HepG2 (cell line): Measurements from ENCODE around the gene PEX10. TPM values are rescaled to one million over a fixed set of nuclear protein-coding genes. Genes with fewer than 3 reads are reported as not detected.
A peak's percentile ranks its signal among the peaks of the same experiment; 100 is the strongest.

Source experiments
- CREM ChIP-seq, 2 experiments: sonication (generic) in 1 of 2; formaldehyde crosslinking in 1 of 2; IDR thresholded peaks; 2 replicates each; pipeline versions ENCODE4 v1.4.0 to v1.6.1; 2016 to 2020; ENCODE audit warnings: antibody characterized with exemption in 1 of 2, mild to moderate bottlenecking in 1 of 2, missing genetic modification reagents in 1 of 2
- GABPA ChIP-seq, 2 experiments: IDR thresholded peaks; 2 replicates each; pipeline ENCODE4 v1.6.1; 2011 to 2016; ENCODE audit warnings: low read depth in 2 of 2, low read length in 1 of 2, missing biosample characterization in 1 of 2, missing genetic modification characterization in 1 of 2
- KLF6 ChIP-seq: IDR thresholded peaks from 2 replicates; pipeline ENCODE4 v1.8.0; 2016; ENCODE audit warnings: missing biosample characterization, missing genetic modification reagents
- MIER2 ChIP-seq: IDR thresholded peaks from 2 replicates; pipeline ENCODE4 v1.6.1; 2016; ENCODE audit warnings: missing biosample characterization, missing genetic modification reagents
- NFYC ChIP-seq: IDR thresholded peaks from 2 replicates; pipeline ENCODE4 v1.6.1; 2016; ENCODE audit warnings: missing genetic modification reagents, missing compliant biosample characterization
- NONO ChIP-seq, 2 experiments: fragments of 450-650 bp in 1 of 2; sonication (generic) in 1 of 2; formaldehyde crosslinking in 1 of 2; IDR thresholded peaks in 1 of 2; conservative IDR thresholded peaks in 1 of 2; 2 replicates each; pipeline versions ENCODE4 v1.6.1 to v1.8.0; 2017 to 2022; ENCODE audit warnings: mild to moderate bottlenecking in 1 of 2, missing genetic modification reagents in 1 of 2, moderate library complexity in 1 of 2
- SMAD1 ChIP-seq: sonication (generic); formaldehyde crosslinking; IDR thresholded peaks from 2 replicates; pipeline ENCODE4 v1.4.0; 2020; ENCODE audit warnings: missing genetic modification reagents, low read depth, mild to moderate bottlenecking, borderline replicate concordance
- TEAD3 ChIP-seq: optimal IDR thresholded peaks from 2 replicates; pipeline ENCODE3; 2016; ENCODE audit warnings: borderline replicate concordance
- YEATS4 ChIP-seq: sonication (generic); formaldehyde crosslinking; IDR thresholded peaks from 2 replicates; pipeline ENCODE4 v1.4.0; 2020; ENCODE audit warnings: missing genetic modification reagents, borderline replicate concordance
- YY1 ChIP-seq: IDR thresholded peaks from 2 replicates; pipeline ENCODE4 v1.6.1; 2011; ENCODE audit warnings: low read length, low read depth, moderate library complexity, mild to moderate bottlenecking; ENCODE audit not compliant: insufficient read depth, insufficient replicate concordance
- ZBTB1 ChIP-seq: sonication (generic); formaldehyde crosslinking; IDR thresholded peaks from 2 replicates; pipeline ENCODE4 v1.4.0; 2020; ENCODE audit warnings: missing genetic modification reagents, borderline replicate concordance
- ZIK1 ChIP-seq: sonication (generic); formaldehyde crosslinking; IDR thresholded peaks from 2 replicates; pipeline ENCODE4 v1.5.0; 2020; ENCODE audit warnings: mild to moderate bottlenecking, low read depth, missing genetic modification reagents, borderline replicate concordance
- ZNF101 ChIP-seq: sonication (generic); formaldehyde crosslinking; IDR thresholded peaks from 2 replicates; pipeline ENCODE4 v1.4.0; 2020; ENCODE audit warnings: mild to moderate bottlenecking, low read depth, missing genetic modification reagents, borderline replicate concordance
- ZNF205 ChIP-seq: IDR thresholded peaks from 2 replicates; pipeline ENCODE4 v1.6.1; 2018; ENCODE audit warnings: missing biosample characterization, missing genetic modification reagents
- ZNF232 ChIP-seq: sonication (generic); formaldehyde crosslinking; IDR thresholded peaks from 2 replicates; pipeline ENCODE4 v1.4.0; 2020; ENCODE audit warnings: missing genetic modification reagents, borderline replicate concordance
- ZNF264 ChIP-seq: sonication (generic); formaldehyde crosslinking; IDR thresholded peaks from 2 replicates; pipeline ENCODE4 v1.4.0; 2020; ENCODE audit warnings: missing genetic modification reagents
- ZNF674 ChIP-seq: sonication (generic); formaldehyde crosslinking; IDR thresholded peaks from 2 replicates; pipeline ENCODE4 v1.5.0; 2020; ENCODE audit warnings: low read depth, mild to moderate bottlenecking, missing genetic modification reagents
- ZNF773 ChIP-seq: sonication (generic); formaldehyde crosslinking; IDR thresholded peaks from 2 replicates; pipeline ENCODE4 v1.4.0; 2020; ENCODE audit warnings: missing genetic modification reagents, borderline replicate concordance
- ZNF775 ChIP-seq: sonication (generic); formaldehyde crosslinking; IDR thresholded peaks from 2 replicates; pipeline ENCODE4 v1.4.0; 2020; ENCODE audit warnings: missing genetic modification reagents, mild to moderate bottlenecking, moderate library complexity, borderline replicate concordance
- polyA plus RNA-seq, 8 experiments: library from polyadenylated mRNA; depleted of rRNA in 3 of 8; stranded (reverse) in 7 of 8; unstranded in 1 of 8; fragments of >200 nt; fragmentation: Illumina TruSeq in 4 of 8; extraction: Trizol in 4 of 8; gene quantifications; 2 replicates each; pipeline versions ENCODE4 v1.2.1 to v1.2.3, GENCODE V29; 2011 to 2016; ENCODE audit warnings: low read depth in 4 of 8, missing spikeins in 1 of 8, mixed read lengths in 1 of 8; ENCODE audit not compliant: insufficient read depth in 1 of 8
- total RNA-seq, 5 experiments: library from RNA; depleted of rRNA; stranded (reverse); fragments of >200 nt; fragmentation: Illumina TruSeq; extraction: Trizol; gene quantifications; 2 replicates each; pipeline ENCODE4 v1.2.3, GENCODE V29; 2016; ENCODE audit warnings: low read depth in 1 of 5
- TF ChIP-seq, protein P1 (sequence below): sonication (generic); formaldehyde crosslinking; IDR thresholded peaks from 2 replicates; pipeline ENCODE4 v1.8.0; 2022; ENCODE audit warnings: mild to moderate bottlenecking, missing genetic modification reagents, moderate library complexity
- TF ChIP-seq, protein P2 (sequence below): sonication (generic); formaldehyde crosslinking; IDR thresholded peaks from 2 replicates; pipeline ENCODE4 v1.9.0; 2021; ENCODE audit warnings: missing genetic modification reagents, borderline replicate concordance
- TF ChIP-seq, protein P3 (sequence below): sonication (generic); formaldehyde crosslinking; conservative IDR thresholded peaks from 2 replicates; pipeline ENCODE4 v1.4.0; 2020; ENCODE audit warnings: missing genetic modification reagents

The PEX10 gene
- total and polyA plus RNA-seq, 2 of the 13 experiments (the other 11 are each of a cell fraction or from before 2014, with no cell fraction given): 16.1 to 39.6 TPM

DNA sequence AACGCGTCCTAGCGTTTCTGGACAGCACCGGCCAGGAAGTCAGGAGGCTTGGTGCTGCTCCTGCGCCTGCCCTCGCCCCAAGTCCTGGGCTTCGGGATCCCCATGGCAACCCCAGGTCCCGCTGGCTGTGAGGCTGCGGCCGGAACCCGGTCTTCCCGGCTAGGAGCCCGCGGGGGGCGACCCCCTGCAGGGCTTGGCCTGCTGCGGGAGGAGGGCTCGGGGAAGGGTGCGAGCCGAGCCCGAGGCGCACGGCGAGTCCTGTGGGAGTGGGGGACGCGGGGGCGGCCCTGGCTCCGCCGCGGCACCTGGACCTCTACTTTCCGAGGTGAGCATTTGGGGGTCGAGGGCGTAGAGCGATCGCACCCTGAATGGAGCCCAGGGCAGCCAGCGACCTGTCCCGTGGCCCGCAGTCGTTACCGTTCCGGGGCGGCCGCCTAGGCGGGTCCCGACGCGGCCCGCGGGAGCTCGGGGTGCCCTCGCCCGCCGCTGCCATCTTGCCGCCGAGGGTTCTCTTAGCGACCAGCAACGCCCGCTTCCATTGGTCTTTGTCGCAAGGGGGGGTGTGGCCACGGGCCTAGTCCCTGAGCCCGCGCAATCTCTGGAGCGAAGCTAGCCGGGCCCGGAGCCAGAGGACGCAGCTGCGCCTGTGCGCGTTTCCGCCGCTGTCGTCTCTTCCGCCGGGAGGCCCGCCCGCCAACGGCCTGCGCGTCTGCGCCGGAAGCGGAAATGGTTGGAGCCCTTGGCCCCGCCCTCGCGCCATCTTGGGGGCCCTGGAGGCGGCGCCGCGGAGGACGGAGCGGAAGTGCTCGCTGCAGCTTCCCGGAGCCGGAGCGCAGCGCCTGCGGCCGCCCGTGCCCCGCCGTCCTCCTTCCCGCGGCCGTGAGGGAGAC is 21.1 kb downstream of the PEX10 start, which contains the start of the genes MORN1 and RER1 (continued):
- TF ChIP-seq ZIK1 (peak; percentile 25; the same call in 1 of the 2 replicates), YY1 (peak; percentile 95), GABPA (IDR thresholded peaks at IDR 0.05; ENCODE audit: low read depth, low read length) (no peak), GABPA (CRISPR knock-in tag; IDR thresholded peaks at IDR 0.05; ENCODE audit: low read depth) (peak; percentile 92), ZNF775 (CRISPR knock-in tag) (no peak), SMAD1 (CRISPR knock-in tag) (peak; percentile 72; the same call in 1 of the 2 replicates), MIER2 (no peak; the same call in 1 of the 2 replicates), YEATS4 (CRISPR knock-in tag) (peak; percentile 62; the same call in 1 of the 2 replicates), CREM (IDR thresholded peaks at IDR 0.05) (peak; percentile 54; the same call in 1 of the 2 replicates), CREM (CRISPR knock-in tag; IDR thresholded peaks at IDR 0.05) (no peak), TEAD3 (CRISPR knock-in tag) (peak; percentile 45), ZNF205 (CRISPR knock-in tag) (no peak; the same call in 1 of the 2 replicates), ZBTB1 (CRISPR knock-in tag) (no peak), ZNF264 (CRISPR knock-in tag) (peak; percentile 42; the same call in 1 of the 2 replicates), KLF6 (CRISPR knock-in tag) (peak; percentile 30; the same call in 1 of the 2 replicates), ZNF232 (CRISPR knock-in tag) (no peak), ZNF101 (no peak), NFYC (CRISPR knock-in tag) (peak; percentile 88), ZNF773 (CRISPR knock-in tag) (peak; percentile 16; the same call in 1 of the 2 replicates), NONO (IDR thresholded peaks at IDR 0.05) (no peak), NONO (CRISPR knock-in tag; conservative IDR thresholded peaks at IDR 0.05) (peak; percentile 70), ZNF674 (no peak)
- TF ChIP-seq, protein P1, sequence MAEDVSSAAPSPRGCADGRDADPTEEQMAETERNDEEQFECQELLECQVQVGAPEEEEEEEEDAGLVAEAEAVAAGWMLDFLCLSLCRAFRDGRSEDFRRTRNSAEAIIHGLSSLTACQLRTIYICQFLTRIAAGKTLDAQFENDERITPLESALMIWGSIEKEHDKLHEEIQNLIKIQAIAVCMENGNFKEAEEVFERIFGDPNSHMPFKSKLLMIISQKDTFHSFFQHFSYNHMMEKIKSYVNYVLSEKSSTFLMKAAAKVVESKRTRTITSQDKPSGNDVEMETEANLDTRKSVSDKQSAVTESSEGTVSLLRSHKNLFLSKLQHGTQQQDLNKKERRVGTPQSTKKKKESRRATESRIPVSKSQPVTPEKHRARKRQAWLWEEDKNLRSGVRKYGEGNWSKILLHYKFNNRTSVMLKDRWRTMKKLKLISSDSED (CRISPR knock-in tag): no peak
- TF ChIP-seq, protein P2, sequence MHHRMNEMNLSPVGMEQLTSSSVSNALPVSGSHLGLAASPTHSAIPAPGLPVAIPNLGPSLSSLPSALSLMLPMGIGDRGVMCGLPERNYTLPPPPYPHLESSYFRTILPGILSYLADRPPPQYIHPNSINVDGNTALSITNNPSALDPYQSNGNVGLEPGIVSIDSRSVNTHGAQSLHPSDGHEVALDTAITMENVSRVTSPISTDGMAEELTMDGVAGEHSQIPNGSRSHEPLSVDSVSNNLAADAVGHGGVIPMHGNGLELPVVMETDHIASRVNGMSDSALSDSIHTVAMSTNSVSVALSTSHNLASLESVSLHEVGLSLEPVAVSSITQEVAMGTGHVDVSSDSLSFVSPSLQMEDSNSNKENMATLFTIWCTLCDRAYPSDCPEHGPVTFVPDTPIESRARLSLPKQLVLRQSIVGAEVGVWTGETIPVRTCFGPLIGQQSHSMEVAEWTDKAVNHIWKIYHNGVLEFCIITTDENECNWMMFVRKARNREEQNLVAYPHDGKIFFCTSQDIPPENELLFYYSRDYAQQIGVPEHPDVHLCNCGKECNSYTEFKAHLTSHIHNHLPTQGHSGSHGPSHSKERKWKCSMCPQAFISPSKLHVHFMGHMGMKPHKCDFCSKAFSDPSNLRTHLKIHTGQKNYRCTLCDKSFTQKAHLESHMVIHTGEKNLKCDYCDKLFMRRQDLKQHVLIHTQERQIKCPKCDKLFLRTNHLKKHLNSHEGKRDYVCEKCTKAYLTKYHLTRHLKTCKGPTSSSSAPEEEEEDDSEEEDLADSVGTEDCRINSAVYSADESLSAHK: no peak
- TF ChIP-seq, protein P3, sequence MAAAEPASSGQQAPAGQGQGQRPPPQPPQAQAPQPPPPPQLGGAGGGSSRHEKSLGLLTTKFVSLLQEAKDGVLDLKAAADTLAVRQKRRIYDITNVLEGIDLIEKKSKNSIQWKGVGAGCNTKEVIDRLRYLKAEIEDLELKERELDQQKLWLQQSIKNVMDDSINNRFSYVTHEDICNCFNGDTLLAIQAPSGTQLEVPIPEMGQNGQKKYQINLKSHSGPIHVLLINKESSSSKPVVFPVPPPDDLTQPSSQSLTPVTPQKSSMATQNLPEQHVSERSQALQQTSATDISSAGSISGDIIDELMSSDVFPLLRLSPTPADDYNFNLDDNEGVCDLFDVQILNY (CRISPR knock-in tag): no peak
